Common myeloid progenitor, CD34-positive (primary cell): ENCODE data around the gene CEP250.

Experiments
- CTCF ChIA-PET: fragments of 350-600 bp; sonication (Branson Sonifier 250); formaldehyde crosslinking; loops from one replicate; lab custom pipeline; 2021; ENCODE audit warnings: antibody characterized with exemption; lab: Charles Lee
- POLR2A ChIA-PET: fragments of 350-600 bp; sonication (Branson Sonifier 250); formaldehyde crosslinking; loops from one replicate; lab custom pipeline; 2021; ENCODE audit warnings: antibody characterized with exemption; lab: Charles Lee
- DNase-seq, 3 donors: peaks; one replicate each; pipeline versions ENCODE4 v3.0.0 to v3.0.0-alpha.2; 2013
- H3K27ac ChIP-seq, 2 experiments: 1 replicate in 1 of 2; 2 replicates in 1 of 2; pipeline ENCODE4 v1.7.0; 2013; ENCODE audit warnings: inconsistent platforms in 2 of 2, low read length in 2 of 2, mild to moderate bottlenecking in 2 of 2, low read depth in 1 of 2, moderate library complexity in 1 of 2; ENCODE audit not compliant: severe bottlenecking in 2 of 2, insufficient read depth in 1 of 2, poor library complexity in 1 of 2
- H3K27me3 ChIP-seq, 5 experiments: replicated peaks in 2 of 5; 1 replicate in 3 of 5; 2 replicates in 2 of 5; pipeline versions ENCODE4 v1.6.1 to v1.7.0; 2013; ENCODE audit warnings: low read length in 4 of 5, mild to moderate bottlenecking in 2 of 5, moderate library complexity in 2 of 5, inconsistent platforms in 1 of 5; ENCODE audit not compliant: insufficient read depth in 5 of 5, control insufficient read depth in 4 of 5
- H3K36me3 ChIP-seq, 4 experiments: 1 replicate in 2 of 4; 2 replicates in 2 of 4; pipeline versions ENCODE4 v1.6.1 to v1.7.0; 2013; ENCODE audit warnings: low read length in 3 of 4, control low read depth in 1 of 4, mild to moderate bottlenecking in 1 of 4; ENCODE audit not compliant: control insufficient read depth in 4 of 4, insufficient read depth in 4 of 4
- H3K4me1 ChIP-seq, 4 experiments: 1 replicate in 3 of 4; 2 replicates in 1 of 4; pipeline versions ENCODE4 v1.6.1 to v1.7.1; 2013; ENCODE audit warnings: low read length in 3 of 4, mild to moderate bottlenecking in 3 of 4, control low read depth in 1 of 4, inconsistent platforms in 1 of 4, moderate library complexity in 1 of 4; ENCODE audit not compliant: control insufficient read depth in 4 of 4, insufficient read depth in 4 of 4; ENCODE audit errors: control extremely low read depth in 1 of 4
- H3K4me3 ChIP-seq, 7 experiments: 1 replicate in 4 of 7; 2 replicates in 3 of 7; pipeline versions ENCODE4 v1.5.1 to v1.7.0; 2013; ENCODE audit warnings: mild to moderate bottlenecking in 7 of 7, low read length in 6 of 7, moderate library complexity in 6 of 7, inconsistent platforms in 2 of 7, low read depth in 2 of 7, control low read depth in 1 of 7; ENCODE audit not compliant: insufficient read depth in 4 of 7, control insufficient read depth in 1 of 7; ENCODE audit errors: extremely low read depth in 1 of 7
- H3K9me3 ChIP-seq, 5 experiments: 1 replicate in 4 of 5; 2 replicates in 1 of 5; pipeline versions ENCODE4 v1.6.1 to v1.7.1; 2013; ENCODE audit warnings: low read length in 4 of 5, mild to moderate bottlenecking in 2 of 5, inconsistent platforms in 1 of 5, low read depth in 1 of 5, moderate library complexity in 1 of 5; ENCODE audit not compliant: control insufficient read depth in 4 of 5, insufficient read depth in 2 of 5; ENCODE audit errors: control extremely low read depth in 1 of 5
- WGBS: methylation state at CpG from one replicate; pipeline ENCODE4 v1.1.5; 2013; ENCODE audit not compliant: insufficient coverage; 5-methylcytosine and 5-hydroxymethylcytosine counted together

The CEP250 gene

GRCh38 chr20:35561268-35561667 lies 105.9 kb downstream of the CEP250 start:
- H3K27me3 ChIP-seq = no peaks in the 10 kb centered on the region
- CTCF ChIA-PET = interaction anchor here (1.5 kb wide), 1 partner anchor 58 kb away, joined by 3 read pairs; no protein-coding TSS in a partner anchor
- no peaks in the 10 kb centered on the region for H3K9me3 ChIP-seq
- POLR2A ChIA-PET = no interaction called here
- DNase-seq = peak; percentile 39 to 67 (median 66)
- no peak overlapping the region for H3K4me3 ChIP-seq
- 59% methylated on average over 6 of the region's 7 CpGs for WGBS
- no peak overlapping the region for H3K27ac ChIP-seq
- H3K36me3 ChIP-seq = peaks cover 0 to 31% (median 14%) of the 10 kb centered on the region in 4 experiments
- no peaks in the 10 kb centered on the region for H3K4me1 ChIP-seq

GRCh38 chr20:35561671-35562070 lies 106.3 kb downstream of the CEP250 start:
- ChIA-PET CTCF (interaction anchor here (1.5 kb wide), 1 partner anchor 57 kb away, joined by 3 read pairs; no protein-coding TSS in a partner anchor), POLR2A (interaction anchor here (0.7 kb wide), 1 partner anchor 621 kb away, joined by 4 read pairs; no protein-coding TSS in a partner anchor)
- WGBS = 79% methylated on average over 4 of the region's 5 CpGs
- no peak for DNase-seq
- no peaks in the 10 kb centered on the region for H3K9me3 ChIP-seq
- no peaks in the 10 kb centered on the region for H3K4me1 ChIP-seq
- no peak overlapping the region for H3K27ac ChIP-seq
- peaks cover 0 to 27% (median 10%) of the 10 kb centered on the region in 4 experiments for H3K36me3 ChIP-seq
- H3K4me3 ChIP-seq = no peak overlapping the region
- H3K27me3 ChIP-seq = no peaks in the 10 kb centered on the region

GRCh38 chr20:35562541-35563110 lies 107.2 kb downstream of the CEP250 start:
- no peaks in the 10 kb centered on the region for H3K4me1 ChIP-seq
- ChIA-PET CTCF (no interaction called here), POLR2A (no interaction called here)
- H3K36me3 ChIP-seq = peaks cover 0 to 19% (median 5%) of the 10 kb centered on the region in 4 experiments
- H3K9me3 ChIP-seq = no peaks in the 10 kb centered on the region
- 100% methylated on average over 2 of the region's 10 CpGs for WGBS
- no peak overlapping the region for H3K4me3 ChIP-seq
- no peak for DNase-seq
- no peaks in the 10 kb centered on the region for H3K27me3 ChIP-seq
- no peak overlapping the region for H3K27ac ChIP-seq

GRCh38 chr20:35563834-35564233 lies 108.4 kb downstream of the CEP250 start:
- CTCF ChIA-PET = interaction anchor here (1.6 kb wide), 1 partner anchor 55 kb away, joined by 5 read pairs; no protein-coding TSS in a partner anchor
- no peak for DNase-seq
- Histone ChIP-seq H3K36me3 (peaks cover 0 to 7% (median 0%) of the 10 kb centered on the region in 4 experiments), H3K27me3 (no peaks in the 10 kb centered on the region), H3K4me3 (no peak overlapping the region), H3K4me1 (no peaks in the 10 kb centered on the region), H3K27ac (no peak overlapping the region), H3K9me3 (no peaks in the 10 kb centered on the region)
- WGBS = 93% methylated on average over 10 of the region's 10 CpGs
- POLR2A ChIA-PET = no interaction called here

- DNase-seq = no peak
- 100% methylated on average over 3 of the region's 7 CpGs for WGBS
- Histone ChIP-seq H3K27ac (no peak overlapping the region), H3K36me3 (no peaks in the 10 kb centered on the region), H3K4me1 (no peaks in the 10 kb centered on the region), H3K4me3 (no peak overlapping the region), H3K9me3 (no peaks in the 10 kb centered on the region), H3K27me3 (no peaks in the 10 kb centered on the region)
- POLR2A ChIA-PET = no interaction called here
- CTCF ChIA-PET = interaction anchor here (1.6 kb wide), 1 partner anchor 54 kb away, joined by 5 read pairs; no protein-coding TSS in a partner anchor
Measured at GRCh38 chr20:35564905-35565304, 109.5 kb downstream of the CEP250 start.

- no peaks in the 10 kb centered on the region for H3K27me3 ChIP-seq
- H3K4me1 ChIP-seq = no peaks in the 10 kb centered on the region
- H3K4me3 ChIP-seq = no peak overlapping the region
- H3K36me3 ChIP-seq = no peaks in the 10 kb centered on the region
- ChIA-PET CTCF (interaction anchor here (0.8 to 1.8 kb wide), 4 partner anchors 49 to 1320 kb away, joined by 3 to 5 read pairs (median 4); no protein-coding TSS in a partner anchor), POLR2A (no interaction called here)
- H3K9me3 ChIP-seq = peaks cover 0 to 5% (median 2%) of the 10 kb centered on the region in 5 experiments
- WGBS = 16% methylated on average over 2 of the region's 2 CpGs
- H3K27ac ChIP-seq = no peak overlapping the region
- DNase-seq = peak; percentile 22 to 48 (median 40)
Measured at GRCh38 chr20:35568645-35569044, 113.2 kb downstream of the CEP250 start.
